Measurements from ENCODE around the gene CNFN.

The CNFN gene

GRCh38 chr19:42367929-42368328 lies 22.2 kb downstream of the CNFN start:
- Histone ChIP-seq H3K9ac (ENCODE audit: low read depth in 1 of 2, low read length in 2 of 2) (no peak overlapping the region), H3K9me3 (ENCODE audit: control insufficient read depth in 1 of 2, low read length in 2 of 2) (peaks cover 2 to 4% of the 10 kb centered on the region in 2 donors), H3K36me3 (ENCODE audit: control insufficient read depth in 1 of 2, insufficient read depth in 2 of 2, low read length in 2 of 2) (peaks cover 5 to 17% of the 10 kb centered on the region in 2 donors), H3K27me3 (ENCODE audit: control insufficient read depth in 1 of 2, insufficient read depth in 2 of 2, low read length in 2 of 2) (no peaks in the 10 kb centered on the region), H3K4me3 (ENCODE audit: low read depth in 1 of 2, low read length in 2 of 2) (no peak overlapping the region), H3K4me1 (ENCODE audit: control insufficient read depth in 1 of 2, insufficient read depth in 2 of 2, low read length in 2 of 2) (peaks cover 0 to 3% of the 10 kb centered on the region in 2 donors), H3K27ac (ENCODE audit: low read depth, low read length) (no peak overlapping the region)

- Histone ChIP-seq H3K9ac (ENCODE audit: low read depth in 1 of 2, low read length in 2 of 2) (no peak overlapping the region), H3K9me3 (ENCODE audit: control insufficient read depth in 1 of 2, low read length in 2 of 2) (peaks cover 2 to 4% of the 10 kb centered on the region in 2 donors), H3K4me1 (ENCODE audit: control insufficient read depth in 1 of 2, insufficient read depth in 2 of 2, low read length in 2 of 2) (peaks cover 0 to 3% of the 10 kb centered on the region in 2 donors), H3K27me3 (ENCODE audit: control insufficient read depth in 1 of 2, insufficient read depth in 2 of 2, low read length in 2 of 2) (no peaks in the 10 kb centered on the region), H3K36me3 (ENCODE audit: control insufficient read depth in 1 of 2, insufficient read depth in 2 of 2, low read length in 2 of 2) (peaks cover 5 to 23% of the 10 kb centered on the region in 2 donors), H3K4me3 (ENCODE audit: low read depth in 1 of 2, low read length in 2 of 2) (no peak overlapping the region), H3K27ac (ENCODE audit: low read depth, low read length) (no peak overlapping the region)
Measured at GRCh38 chr19:42366673-42367072, 23.4 kb downstream of the CNFN start.

DNA sequence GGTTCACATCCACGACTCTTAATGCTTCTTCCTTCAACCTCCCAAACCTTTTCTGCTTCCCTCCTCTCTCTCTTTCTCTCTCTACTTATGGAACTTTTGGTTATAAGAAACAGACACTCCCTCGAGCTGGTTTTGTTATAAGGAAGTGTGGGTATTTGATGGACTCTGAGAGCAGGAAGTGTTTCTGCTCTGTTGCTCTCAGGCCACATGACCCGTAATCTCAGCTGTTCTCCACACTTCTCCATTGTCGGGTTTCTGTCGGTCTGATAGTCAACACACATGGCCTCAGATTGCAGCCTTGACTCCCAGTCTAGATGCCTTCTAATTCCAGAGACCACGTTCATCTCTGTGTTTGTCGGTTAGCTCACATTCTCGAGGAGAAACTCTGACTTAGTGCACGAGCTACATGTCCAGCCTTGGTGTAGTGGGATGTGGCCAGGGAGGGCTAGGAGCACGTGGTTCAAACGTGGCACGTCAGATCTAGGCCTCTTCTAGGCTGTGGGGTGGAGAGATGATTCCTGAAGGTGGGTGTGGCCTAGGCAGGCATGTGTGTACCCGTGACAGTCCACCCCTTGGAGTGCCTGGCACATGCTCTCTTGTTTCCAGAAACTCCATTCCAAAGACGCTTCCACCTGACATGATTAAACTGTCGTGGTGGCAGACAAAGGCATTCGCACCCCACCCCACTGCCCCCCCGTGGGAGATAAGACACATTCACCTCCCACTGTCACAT lies 26.3 kb downstream of the CNFN start:
- H3K27me3 ChIP-seq (ENCODE audit: control insufficient read depth in 1 of 2, insufficient read depth in 2 of 2, low read length in 2 of 2), result no peaks in the 10 kb centered on the region
- H3K4me1 ChIP-seq (ENCODE audit: control insufficient read depth in 1 of 2, insufficient read depth in 2 of 2, low read length in 2 of 2), result no peaks in the 10 kb centered on the region
- H3K36me3 ChIP-seq (ENCODE audit: control insufficient read depth in 1 of 2, insufficient read depth in 2 of 2, low read length in 2 of 2), result peaks cover 5 to 23% of the 10 kb centered on the region in 2 donors
- no peak overlapping the region for H3K4me3 ChIP-seq (ENCODE audit: low read depth in 1 of 2, low read length in 2 of 2)
- H3K9me3 ChIP-seq (ENCODE audit: control insufficient read depth in 1 of 2, low read length in 2 of 2), result peaks cover 2 to 4% of the 10 kb centered on the region in 2 donors
- H3K27ac ChIP-seq (ENCODE audit: low read depth, low read length), result no peak overlapping the region
- no peak overlapping the region for H3K9ac ChIP-seq (ENCODE audit: low read depth in 1 of 2, low read length in 2 of 2)

GRCh38 chr19:42362891-42363440 lies 27.1 kb downstream of the CNFN start:
- Histone ChIP-seq H3K36me3 (ENCODE audit: control insufficient read depth in 1 of 2, insufficient read depth in 2 of 2, low read length in 2 of 2) (peaks cover 5 to 27% of the 10 kb centered on the region in 2 donors), H3K9me3 (ENCODE audit: control insufficient read depth in 1 of 2, low read length in 2 of 2) (peaks cover 2 to 4% of the 10 kb centered on the region in 2 donors), H3K4me3 (ENCODE audit: low read depth in 1 of 2, low read length in 2 of 2) (no peak overlapping the region), H3K27me3 (ENCODE audit: control insufficient read depth in 1 of 2, insufficient read depth in 2 of 2, low read length in 2 of 2) (no peaks in the 10 kb centered on the region), H3K4me1 (ENCODE audit: control insufficient read depth in 1 of 2, insufficient read depth in 2 of 2, low read length in 2 of 2) (no peaks in the 10 kb centered on the region), H3K9ac (ENCODE audit: low read depth in 1 of 2, low read length in 2 of 2) (no peak overlapping the region), H3K27ac (ENCODE audit: low read depth, low read length) (no peak overlapping the region)

- no peaks in the 10 kb centered on the region for H3K27me3 ChIP-seq (ENCODE audit: control insufficient read depth in 1 of 2, insufficient read depth in 2 of 2, low read length in 2 of 2)
- H3K27ac ChIP-seq (ENCODE audit: low read depth, low read length), result no peak overlapping the region
- H3K4me3 ChIP-seq (ENCODE audit: low read depth in 1 of 2, low read length in 2 of 2), result no peak overlapping the region
- no peaks in the 10 kb centered on the region for H3K4me1 ChIP-seq (ENCODE audit: control insufficient read depth in 1 of 2, insufficient read depth in 2 of 2, low read length in 2 of 2)
- peaks cover 2 to 4% of the 10 kb centered on the region in 2 donors for H3K9me3 ChIP-seq (ENCODE audit: control insufficient read depth in 1 of 2, low read length in 2 of 2)
- peaks cover 5 to 29% of the 10 kb centered on the region in 2 donors for H3K36me3 ChIP-seq (ENCODE audit: control insufficient read depth in 1 of 2, insufficient read depth in 2 of 2, low read length in 2 of 2)
- H3K9ac ChIP-seq (ENCODE audit: low read depth in 1 of 2, low read length in 2 of 2), result no peak overlapping the region
Measured at GRCh38 chr19:42362342-42362741, 27.8 kb downstream of the CNFN start.

- peaks cover 2 to 4% of the 10 kb centered on the region in 2 donors for H3K9me3 ChIP-seq (ENCODE audit: control insufficient read depth in 1 of 2, low read length in 2 of 2)
- no peak overlapping the region for H3K27ac ChIP-seq (ENCODE audit: low read depth, low read length)
- no peak overlapping the region for H3K9ac ChIP-seq (ENCODE audit: low read depth in 1 of 2, low read length in 2 of 2)
- H3K36me3 ChIP-seq (ENCODE audit: control insufficient read depth in 1 of 2, insufficient read depth in 2 of 2, low read length in 2 of 2), result peaks cover 10 to 30% of the 10 kb centered on the region in 2 donors
- H3K4me3 ChIP-seq (ENCODE audit: low read depth in 1 of 2, low read length in 2 of 2), result no peak overlapping the region
- H3K4me1 ChIP-seq (ENCODE audit: control insufficient read depth in 1 of 2, insufficient read depth in 2 of 2, low read length in 2 of 2), result no peaks in the 10 kb centered on the region
- no peaks in the 10 kb centered on the region for H3K27me3 ChIP-seq (ENCODE audit: control insufficient read depth in 1 of 2, insufficient read depth in 2 of 2, low read length in 2 of 2)
Measured at GRCh38 chr19:42361545-42361910, 28.6 kb downstream of the CNFN start.

DNA sequence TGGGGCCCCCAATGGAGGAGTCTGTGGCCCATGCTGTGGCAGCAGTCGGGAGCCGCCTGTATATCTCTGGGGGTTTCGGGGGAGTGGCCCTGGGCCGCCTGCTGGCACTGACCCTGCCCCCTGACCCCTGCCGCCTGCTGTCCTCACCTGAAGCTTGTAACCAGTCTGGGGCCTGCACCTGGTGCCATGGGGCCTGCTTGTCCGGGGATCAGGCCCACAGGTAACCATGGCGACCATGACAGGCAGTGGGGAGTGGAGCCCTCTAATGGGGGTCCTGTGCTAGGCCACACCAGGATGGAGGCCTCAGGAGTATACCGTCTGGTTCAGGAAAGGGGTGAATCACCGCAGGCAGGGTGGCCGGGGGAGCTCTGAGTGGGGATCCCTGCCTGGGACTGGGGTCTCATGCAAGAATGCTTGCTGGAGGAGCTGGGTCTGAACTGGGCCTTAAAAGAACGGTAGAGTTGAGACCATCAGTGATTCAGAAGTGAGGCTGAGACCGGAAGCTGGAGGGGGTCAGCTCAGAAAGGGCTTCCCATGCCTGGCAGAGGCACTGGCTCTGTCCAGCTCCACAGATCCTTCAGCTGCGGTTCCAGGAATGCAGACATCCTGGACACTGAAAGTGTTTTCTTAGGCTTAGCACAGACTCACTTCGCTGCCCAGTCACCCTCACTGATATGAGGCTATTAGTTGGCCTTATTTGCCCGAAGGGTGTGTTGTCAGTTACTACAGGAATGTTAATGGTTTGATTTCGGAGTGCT lies 29.1 kb downstream of the CNFN start:
- H3K4me3 ChIP-seq (ENCODE audit: low read depth in 1 of 2, low read length in 2 of 2), result no peak overlapping the region
- peaks cover 2 to 4% of the 10 kb centered on the region in 2 donors for H3K9me3 ChIP-seq (ENCODE audit: control insufficient read depth in 1 of 2, low read length in 2 of 2)
- H3K27ac ChIP-seq (ENCODE audit: low read depth, low read length), result no peak overlapping the region
- no peaks in the 10 kb centered on the region for H3K4me1 ChIP-seq (ENCODE audit: control insufficient read depth in 1 of 2, insufficient read depth in 2 of 2, low read length in 2 of 2)
- peaks cover 10 to 34% of the 10 kb centered on the region in 2 donors for H3K36me3 ChIP-seq (ENCODE audit: control insufficient read depth in 1 of 2, insufficient read depth in 2 of 2, low read length in 2 of 2)
- H3K9ac ChIP-seq (ENCODE audit: low read depth in 1 of 2, low read length in 2 of 2), result no peak overlapping the region
- H3K27me3 ChIP-seq (ENCODE audit: control insufficient read depth in 1 of 2, insufficient read depth in 2 of 2, low read length in 2 of 2), result no peaks in the 10 kb centered on the region

- Histone ChIP-seq H3K27ac (ENCODE audit: low read depth, low read length) (no peak overlapping the region), H3K4me1 (ENCODE audit: control insufficient read depth in 1 of 2, insufficient read depth in 2 of 2, low read length in 2 of 2) (no peaks in the 10 kb centered on the region), H3K9ac (ENCODE audit: low read depth in 1 of 2, low read length in 2 of 2) (no peak overlapping the region), H3K27me3 (ENCODE audit: control insufficient read depth in 1 of 2, insufficient read depth in 2 of 2, low read length in 2 of 2) (no peaks in the 10 kb centered on the region), H3K36me3 (ENCODE audit: control insufficient read depth in 1 of 2, insufficient read depth in 2 of 2, low read length in 2 of 2) (peaks cover 13 to 41% of the 10 kb centered on the region in 2 donors), H3K9me3 (ENCODE audit: control insufficient read depth in 1 of 2, low read length in 2 of 2) (no peaks in the 10 kb centered on the region), H3K4me3 (ENCODE audit: low read depth in 1 of 2, low read length in 2 of 2) (no peak overlapping the region)
Measured at GRCh38 chr19:42357290-42357689, 32.8 kb downstream of the CNFN start.

- Histone ChIP-seq H3K4me3 (ENCODE audit: low read depth in 1 of 2, low read length in 2 of 2) (no peak overlapping the region), H3K9ac (ENCODE audit: low read depth in 1 of 2, low read length in 2 of 2) (no peak overlapping the region), H3K36me3 (ENCODE audit: control insufficient read depth in 1 of 2, insufficient read depth in 2 of 2, low read length in 2 of 2) (peaks cover 13 to 37% of the 10 kb centered on the region in 2 donors), H3K27me3 (ENCODE audit: control insufficient read depth in 1 of 2, insufficient read depth in 2 of 2, low read length in 2 of 2) (no peaks in the 10 kb centered on the region), H3K9me3 (ENCODE audit: control insufficient read depth in 1 of 2, low read length in 2 of 2) (no peaks in the 10 kb centered on the region), H3K27ac (ENCODE audit: low read depth, low read length) (no peak overlapping the region), H3K4me1 (ENCODE audit: control insufficient read depth in 1 of 2, insufficient read depth in 2 of 2, low read length in 2 of 2) (no peaks in the 10 kb centered on the region)
Measured at GRCh38 chr19:42356686-42357085, 33.4 kb downstream of the CNFN start.

- Histone ChIP-seq H3K36me3 (ENCODE audit: control insufficient read depth in 1 of 2, insufficient read depth in 2 of 2, low read length in 2 of 2) (peaks cover 13 to 43% of the 10 kb centered on the region in 2 donors), H3K9ac (ENCODE audit: low read depth in 1 of 2, low read length in 2 of 2) (no peak overlapping the region)
Measured at GRCh38 chr19:42355896-42356295, 34.2 kb downstream of the CNFN start.

More at GRCh38 chr19:42355896-42356295, 34.2 kb downstream of the CNFN start:
- Histone ChIP-seq H3K4me3 (ENCODE audit: low read depth in 1 of 2, low read length in 2 of 2) (no peak overlapping the region), H3K27ac (ENCODE audit: low read depth, low read length) (no peak overlapping the region), H3K4me1 (ENCODE audit: control insufficient read depth in 1 of 2, insufficient read depth in 2 of 2, low read length in 2 of 2) (no peaks in the 10 kb centered on the region), H3K9me3 (ENCODE audit: control insufficient read depth in 1 of 2, low read length in 2 of 2) (no peaks in the 10 kb centered on the region), H3K27me3 (ENCODE audit: control insufficient read depth in 1 of 2, insufficient read depth in 2 of 2, low read length in 2 of 2) (no peaks in the 10 kb centered on the region)

Data from duodenal mucosa (tissue), 2 donors.